ENCODE results near the gene LAMTOR4. TPM values are rescaled to one million over a fixed set of nuclear protein-coding genes. Genes with fewer than 3 reads are reported as not detected.

The LAMTOR4 gene
- total and polyA plus RNA-seq, 12 donors: 33.1 to 266 (median 159) TPM

DNA sequence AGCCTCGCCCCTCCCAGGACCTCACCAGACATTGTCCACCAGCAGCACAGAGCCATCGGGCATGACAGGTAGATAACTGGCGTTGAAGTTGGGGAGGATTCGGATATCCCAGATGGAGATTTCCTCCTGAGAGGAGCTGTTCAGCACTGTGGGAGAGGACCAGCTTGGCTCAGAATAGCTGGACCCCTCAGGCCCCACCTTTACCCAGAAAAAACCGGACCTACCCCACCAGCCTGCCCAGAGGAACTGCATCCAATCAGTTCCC, 8.3 kb downstream of the LAMTOR4 start:
- H3K4me1 ChIP-seq (replicated peaks in 1 of 2): peaks cover 3 to 17% of the 10 kb centered on the region in 2 donors
- H3K9me3 ChIP-seq (replicated peaks in 1 of 3): no peaks in the 10 kb centered on the region
- 70 to 88% (median 79%) methylated on average over 4 to 5 of the region's 5 CpGs for WGBS, 4 donors
- DNase-seq: no peak
- TF ChIP-seq POLR2A (IDR thresholded peaks at IDR 0.05): no peak
- TF ChIP-seq, protein P1, sequence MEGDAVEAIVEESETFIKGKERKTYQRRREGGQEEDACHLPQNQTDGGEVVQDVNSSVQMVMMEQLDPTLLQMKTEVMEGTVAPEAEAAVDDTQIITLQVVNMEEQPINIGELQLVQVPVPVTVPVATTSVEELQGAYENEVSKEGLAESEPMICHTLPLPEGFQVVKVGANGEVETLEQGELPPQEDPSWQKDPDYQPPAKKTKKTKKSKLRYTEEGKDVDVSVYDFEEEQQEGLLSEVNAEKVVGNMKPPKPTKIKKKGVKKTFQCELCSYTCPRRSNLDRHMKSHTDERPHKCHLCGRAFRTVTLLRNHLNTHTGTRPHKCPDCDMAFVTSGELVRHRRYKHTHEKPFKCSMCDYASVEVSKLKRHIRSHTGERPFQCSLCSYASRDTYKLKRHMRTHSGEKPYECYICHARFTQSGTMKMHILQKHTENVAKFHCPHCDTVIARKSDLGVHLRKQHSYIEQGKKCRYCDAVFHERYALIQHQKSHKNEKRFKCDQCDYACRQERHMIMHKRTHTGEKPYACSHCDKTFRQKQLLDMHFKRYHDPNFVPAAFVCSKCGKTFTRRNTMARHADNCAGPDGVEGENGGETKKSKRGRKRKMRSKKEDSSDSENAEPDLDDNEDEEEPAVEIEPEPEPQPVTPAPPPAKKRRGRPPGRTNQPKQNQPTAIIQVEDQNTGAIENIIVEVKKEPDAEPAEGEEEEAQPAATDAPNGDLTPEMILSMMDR (IDR thresholded peaks at IDR 0.05): no peak
- H3K27me3 ChIP-seq: no peaks in the 10 kb centered on the region
- H3K36me3 ChIP-seq (replicated peaks in 1 of 2): peaks cover 0 to 36% of the 10 kb centered on the region in 2 donors
- peak overlapping the region in 2 of 5 donors; percentile 79 to 90 for H3K27ac ChIP-seq
- H3K4me3 ChIP-seq: peak overlapping the region in 1 of 4 donors; percentile 83
- intact Hi-C loops (cut with DNase I): loop anchor here in 1 of 2 donors (10.0 kb wide), 1 partner anchor 58 kb away; the partner anchor contains the start of gene PVRIG

DNA sequence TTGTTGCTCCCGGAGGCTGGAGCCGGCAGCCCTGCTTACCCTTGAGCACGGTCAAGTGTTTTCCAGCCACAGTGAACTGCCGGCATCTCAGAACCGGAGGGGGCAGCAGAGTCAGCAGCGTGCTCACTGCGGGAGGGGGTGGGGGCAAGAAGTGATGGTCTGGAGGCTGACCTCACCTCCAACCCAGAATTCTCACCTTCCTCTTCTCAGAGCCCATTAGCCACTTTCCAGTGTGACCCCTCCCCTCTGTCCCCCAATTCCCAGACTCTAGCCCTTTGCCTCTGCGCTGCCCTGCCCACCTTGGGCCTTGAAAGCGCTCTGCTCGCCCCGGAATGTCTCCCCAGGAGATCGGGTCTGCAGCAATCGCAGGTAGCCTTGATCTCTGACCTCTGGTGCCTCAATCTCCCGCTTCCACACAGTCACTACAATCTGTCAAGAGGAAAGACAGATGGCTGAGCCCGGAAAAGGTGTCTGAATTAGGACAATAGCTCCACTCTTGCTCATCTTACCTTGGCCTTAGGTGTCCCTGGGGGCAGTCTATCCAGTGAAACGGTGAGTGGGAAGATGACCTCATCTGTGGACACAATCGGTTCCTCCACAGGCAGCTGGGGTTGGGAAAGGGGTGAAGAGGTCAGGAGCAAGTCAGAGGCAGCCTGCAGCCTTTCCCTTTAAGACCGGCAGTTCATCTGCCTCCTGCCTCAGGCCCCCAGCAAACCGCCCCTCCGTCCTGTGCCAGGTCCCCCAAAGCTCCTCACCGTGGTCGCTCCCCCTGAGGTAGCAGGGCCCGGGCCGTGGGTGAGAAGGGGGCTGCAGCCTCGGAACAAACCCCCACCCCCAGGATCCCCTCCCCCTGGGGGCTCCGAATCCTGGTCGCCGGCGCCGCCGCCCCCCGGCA, 8.9 kb downstream of the LAMTOR4 start:
- intact Hi-C loops (cut with DNase I): loop anchor here in 1 of 2 donors (10.0 kb wide), 1 partner anchor 57 kb away; the partner anchor contains the start of gene PVRIG
- DNase-seq: peak in 6 of 7 donors; percentile 59 to 88 (median 75)
- Histone ChIP-seq H3K36me3 (replicated peaks in 1 of 2) (peaks cover 0 to 36% of the 10 kb centered on the region in 2 donors), H3K9me3 (replicated peaks in 1 of 3) (no peaks in the 10 kb centered on the region), H3K27me3 (no peaks in the 10 kb centered on the region), H3K4me3 (peak overlapping the region; percentile 36 to 92 (median 85)), H3K27ac (peak overlapping the region; percentile 53 to 90 (median 79)), H3K4me1 (replicated peaks in 1 of 2) (peaks cover 3 to 17% of the 10 kb centered on the region in 2 donors)
- no peak for TF ChIP-seq POLR2A (IDR thresholded peaks at IDR 0.05)
- TF ChIP-seq, protein P1 (IDR thresholded peaks at IDR 0.05): peak in 1 of 6 experiments; percentile 7
- WGBS, 4 donors: 14 to 31% (median 16%) methylated on average over 13 to 32 of the region's 32 CpGs

DNA sequence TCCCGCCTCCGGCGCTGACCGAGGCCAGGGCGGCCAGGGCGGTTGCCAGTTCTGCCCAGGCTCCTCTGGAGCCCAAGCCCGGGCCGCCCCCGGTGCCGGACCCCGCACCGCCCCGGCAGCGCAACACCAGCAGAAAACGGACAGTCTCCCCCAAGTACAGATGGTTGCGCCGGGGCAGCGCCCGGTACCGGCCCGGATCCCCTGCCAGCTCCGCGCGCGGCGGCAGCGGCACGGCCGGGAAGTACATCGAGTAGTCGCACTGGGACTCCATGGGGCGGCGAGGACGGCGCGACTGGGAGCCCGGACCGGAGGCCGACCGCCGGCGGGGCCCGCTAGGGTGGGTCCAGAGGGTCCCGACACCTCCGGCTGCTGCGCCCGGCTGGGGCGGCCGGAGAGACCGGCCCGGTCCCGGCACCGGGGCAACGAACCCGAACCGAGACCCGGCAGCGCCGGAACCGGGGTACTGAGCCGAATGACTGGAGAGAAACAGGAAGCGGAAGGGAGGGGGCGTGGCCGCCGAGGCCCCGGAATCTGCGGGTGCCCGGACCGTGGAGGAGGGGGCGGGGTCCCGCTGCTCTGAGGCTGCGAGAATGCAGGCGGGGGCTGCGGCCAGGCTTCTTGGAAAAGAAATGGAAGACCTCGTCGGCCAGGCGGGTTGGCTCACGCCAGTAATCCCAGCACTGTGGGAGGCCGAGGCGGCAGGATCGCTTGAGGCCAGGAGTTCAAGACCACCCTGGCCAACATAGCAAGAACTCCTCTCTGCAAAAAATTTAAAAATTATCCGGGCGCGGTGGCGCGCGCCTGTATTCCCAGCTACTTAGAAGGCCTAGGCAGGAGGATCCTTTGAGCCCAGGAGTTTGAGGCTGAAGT, 9.7 kb downstream of the LAMTOR4 start, which contains the start of gene TRAPPC14:
TRAPPC14 (minus strand) TSS at position 495 of the 870 bp plus-strand sequence; CDS start at position 271, 224 bp downstream.
- Histone ChIP-seq H3K9me3 (replicated peaks in 1 of 3) (no peaks in the 10 kb centered on the region), H3K4me1 (replicated peaks in 1 of 2) (peaks cover 3 to 17% of the 10 kb centered on the region in 2 donors), H3K36me3 (replicated peaks in 1 of 2) (peaks cover 0 to 32% of the 10 kb centered on the region in 2 donors), H3K27ac (peak within 1 kb of the TSS; percentile 53 to 90 (median 79)), H3K4me3 (peak within 1 kb of the TSS; percentile 36 to 92 (median 85)), H3K27me3 (no peaks in the 10 kb centered on the region)
- WGBS, 4 donors: 0 to 1% (median 1%) methylated on average over 12 to 87 of the region's 87 CpGs
- peak; percentile 87 to 94 (median 93) for DNase-seq
- intact Hi-C loops (cut with DNase I): loop anchor here in 1 of 2 donors (10.0 kb wide), 1 partner anchor 56 kb away; the partner anchor contains the start of gene PVRIG
- TF ChIP-seq, protein P1 (IDR thresholded peaks at IDR 0.05): no peak
- peak in 1 of 2 donors; percentile 49 for TF ChIP-seq POLR2A (IDR thresholded peaks at IDR 0.05)

Measured in adrenal gland (tissue), 12 donors.